Measurements from ENCODE around the gene GLRB.

DNA sequence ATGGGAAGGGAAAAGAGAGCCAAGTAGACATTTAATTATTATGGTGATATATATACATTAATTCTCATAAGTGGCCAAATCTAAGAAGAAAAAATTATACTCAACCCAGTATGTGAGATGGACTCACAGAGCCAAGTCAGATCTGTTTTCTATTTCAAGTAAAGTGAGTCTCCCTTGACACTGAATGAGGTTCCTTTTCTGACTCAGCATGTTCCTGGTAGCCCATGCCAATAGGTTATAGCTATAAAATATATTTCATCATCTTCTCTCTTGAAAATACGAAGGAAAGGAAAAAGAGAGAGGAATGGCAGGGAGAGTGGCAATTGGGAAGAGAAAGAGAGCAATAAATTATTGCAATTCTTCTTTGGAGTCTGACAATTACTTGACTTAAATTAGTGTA is 75.8 kb downstream of the GLRB start:
- TF ChIP-seq SUZ12 (IDR thresholded peaks at IDR 0.05; ENCODE audit: extremely low read depth, insufficient read depth, insufficient read length): no peak
- TF ChIP-seq YY1 (IDR thresholded peaks at IDR 0.05; ENCODE audit: insufficient read depth, insufficient read length): no peak

Data from NT2/D1 (cell line).